ENCODE results near the gene HS6ST3.
"Not testable (repeated sequence)": the region's sequence is repeated elsewhere in the genome, so short reads cannot be mapped to it uniquely, and the experiment has no call there.

HS6ST3 gene

DNA sequence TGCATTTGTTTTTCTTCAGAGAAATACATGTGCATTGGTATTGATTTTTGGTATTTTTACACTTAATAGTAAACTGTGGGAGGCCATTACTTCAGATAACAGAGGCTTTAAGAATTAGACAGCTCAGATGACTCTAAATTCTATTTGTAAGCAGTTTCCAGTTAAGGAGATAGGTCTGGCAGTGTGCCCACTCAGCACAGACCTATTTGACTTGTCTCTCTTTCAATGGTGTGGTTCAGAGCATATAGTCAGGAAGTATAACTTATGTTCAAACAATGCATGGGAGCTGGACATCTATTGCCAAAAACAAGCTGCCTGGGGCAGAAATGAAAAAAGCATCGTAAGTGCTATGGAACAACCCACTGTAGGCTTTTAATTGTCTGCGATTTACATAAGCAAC lies 370.7 kb downstream of the HS6ST3 start:
- DNase-seq, result no peak

- DNase-seq, result no peak
These were observed 383.7 kb downstream of the HS6ST3 start for GRCh38 chr13:96473526-96474180.

GRCh38 chr13:96474181-96474557 lies 384.3 kb downstream of the HS6ST3 start:
- DNase-seq, result no peak

GRCh38 chr13:96475103-96475502 lies 385.2 kb downstream of the HS6ST3 start:
- no peak for DNase-seq

DNA sequence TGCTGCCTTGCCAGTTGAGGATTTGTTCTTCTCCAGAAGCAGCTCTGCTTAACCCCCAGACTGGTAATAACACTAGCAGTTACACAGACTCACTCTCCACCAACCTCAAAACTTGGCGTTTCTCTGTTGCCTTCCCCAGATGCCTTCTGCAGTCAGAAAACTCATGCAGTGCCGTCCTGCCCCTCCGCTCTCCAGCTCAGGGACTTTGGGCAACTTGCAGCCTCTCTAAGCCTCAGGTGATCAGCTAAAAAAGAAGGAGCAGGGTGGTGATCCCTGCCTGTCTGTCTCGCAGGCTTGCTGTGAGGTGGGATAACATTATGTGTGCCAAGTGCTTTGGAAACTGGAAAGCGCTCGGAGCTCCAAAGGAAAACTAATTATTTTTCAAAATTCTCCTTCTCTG lies 391.6 kb downstream of the HS6ST3 start:
- DNase-seq, result no peak

DNA sequence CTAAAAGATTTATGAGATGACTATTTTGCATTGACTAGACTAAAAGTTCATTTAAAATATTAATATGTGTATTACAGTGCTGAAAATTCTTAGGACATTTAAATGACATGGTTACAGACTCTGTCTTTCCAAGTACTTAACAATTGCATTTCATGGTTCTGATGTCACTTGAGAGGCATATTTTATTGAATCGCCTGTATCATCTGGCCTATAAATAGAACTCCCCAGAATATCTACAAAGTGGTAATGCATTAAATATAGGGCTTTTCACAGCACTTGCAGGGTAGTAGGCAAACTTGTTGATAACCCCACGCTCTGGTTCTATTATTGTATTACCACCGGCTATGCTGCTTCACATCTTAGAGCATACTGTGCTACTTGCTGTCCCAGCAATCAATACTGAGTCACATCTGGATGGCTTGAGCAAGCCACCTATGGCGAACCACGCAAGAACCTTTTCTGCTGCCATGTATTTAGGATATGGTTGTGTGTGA lies 400.6 kb downstream of the HS6ST3 start:
- no peak for DNase-seq

GRCh38 chr13:96491103-96491502 lies 401.2 kb downstream of the HS6ST3 start:
- no peak for DNase-seq

- DNase-seq, result no peak
These were observed 402.9 kb downstream of the HS6ST3 start for GRCh38 chr13:96492766-96493165.

- DNase-seq, result no peak
These were observed 409.7 kb downstream of the HS6ST3 start for GRCh38 chr13:96499656-96500055.

GRCh38 chr13:96500953-96501352 lies 411.0 kb downstream of the HS6ST3 start:
- DNase-seq, result no peak

GRCh38 chr13:96503481-96503880 lies 413.6 kb downstream of the HS6ST3 start:
- no peak for DNase-seq

DNA sequence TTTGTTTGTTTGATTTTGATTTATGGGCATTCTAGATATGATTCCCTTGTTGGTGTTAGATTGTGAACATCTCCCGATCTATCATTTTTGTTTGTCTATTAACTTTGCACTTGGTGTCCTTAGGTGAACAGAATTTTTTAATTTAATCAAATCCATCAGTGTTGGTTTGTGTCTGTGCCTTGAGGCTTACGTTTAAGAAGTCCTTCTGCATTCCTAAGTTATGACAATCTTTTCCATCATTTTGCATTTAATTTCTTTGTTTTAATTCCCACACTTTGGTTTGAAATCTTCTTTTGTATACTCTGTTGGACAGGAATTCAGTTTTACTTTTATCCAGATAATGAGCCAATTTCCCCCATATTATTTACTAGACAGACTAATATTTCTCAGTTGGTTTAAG lies 421.7 kb downstream of the HS6ST3 start:
- DNase-seq, result no peak

- DNase-seq, result no peak
These were observed 429.5 kb downstream of the HS6ST3 start for GRCh38 chr13:96519380-96519779.

GRCh38 chr13:96524398-96525020 lies 434.6 kb downstream of the HS6ST3 start:
- not testable (repeated sequence) for DNase-seq

GRCh38 chr13:96525715-96526114 lies 435.8 kb downstream of the HS6ST3 start:
- no peak for DNase-seq

DNA sequence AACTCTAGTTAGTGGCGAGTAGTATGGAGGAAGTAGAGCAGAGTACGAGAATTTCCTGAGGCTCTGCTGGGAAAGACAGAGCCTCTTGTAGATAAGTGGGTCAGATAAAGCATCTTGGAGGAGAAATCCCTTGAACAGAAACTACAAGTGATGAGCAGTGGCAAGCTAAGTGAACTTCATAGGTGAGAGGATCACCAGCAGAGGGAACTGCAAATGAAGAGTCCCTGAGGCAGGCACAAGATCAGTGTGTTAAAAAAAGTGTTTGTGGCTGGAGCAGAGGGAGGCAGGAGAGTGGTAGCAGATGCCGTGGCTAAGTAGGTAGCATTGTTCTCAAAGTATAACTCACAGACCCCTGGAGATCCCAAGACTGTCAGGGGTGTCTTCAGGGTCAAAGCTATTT lies 437.6 kb downstream of the HS6ST3 start:
- DNase-seq, result no peak

GRCh38 chr13:96532804-96533203 lies 442.9 kb downstream of the HS6ST3 start:
- no peak for DNase-seq

GRCh38 chr13:96533408-96533807 lies 443.5 kb downstream of the HS6ST3 start:
- no peak for DNase-seq

DNA sequence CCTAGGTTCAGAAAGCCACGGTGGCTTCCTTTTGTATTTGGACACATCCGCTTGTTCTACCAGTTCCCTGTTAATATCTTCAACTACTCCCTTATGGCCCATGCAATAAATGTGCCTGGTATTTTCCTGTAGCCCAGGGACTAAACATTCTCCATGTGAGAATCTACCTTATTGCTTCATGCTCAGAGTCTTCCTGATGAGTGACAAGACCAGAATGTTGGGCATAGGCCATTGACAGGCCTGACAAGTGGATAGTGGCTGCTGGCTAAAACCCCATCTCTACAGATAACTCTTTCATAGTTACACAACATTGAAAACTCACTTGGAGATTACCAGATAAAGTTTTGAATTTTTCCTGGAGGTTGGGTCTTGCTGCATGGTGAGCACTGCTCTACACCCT lies 449.9 kb downstream of the HS6ST3 start:
- no peak for DNase-seq

DNA sequence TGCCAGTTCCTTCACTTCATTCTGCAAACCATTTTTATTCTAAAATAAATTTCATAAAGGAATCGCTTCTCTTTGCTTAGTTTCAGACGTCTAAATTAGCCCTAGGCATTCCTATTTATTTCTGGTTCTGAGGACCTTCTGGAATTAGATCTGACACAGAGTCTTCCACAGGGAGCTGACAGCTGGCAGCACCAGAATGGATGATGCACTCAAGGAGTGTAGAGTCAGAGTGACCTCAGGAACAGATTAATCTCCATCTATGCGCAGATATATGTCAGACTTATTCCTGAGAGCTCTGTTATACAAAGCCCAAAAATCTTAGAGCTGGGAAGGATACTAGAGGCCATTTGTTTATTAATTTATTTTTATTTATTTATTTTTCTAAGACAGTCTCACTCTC lies 450.8 kb downstream of the HS6ST3 start:
- DNase-seq, result no peak

DNA sequence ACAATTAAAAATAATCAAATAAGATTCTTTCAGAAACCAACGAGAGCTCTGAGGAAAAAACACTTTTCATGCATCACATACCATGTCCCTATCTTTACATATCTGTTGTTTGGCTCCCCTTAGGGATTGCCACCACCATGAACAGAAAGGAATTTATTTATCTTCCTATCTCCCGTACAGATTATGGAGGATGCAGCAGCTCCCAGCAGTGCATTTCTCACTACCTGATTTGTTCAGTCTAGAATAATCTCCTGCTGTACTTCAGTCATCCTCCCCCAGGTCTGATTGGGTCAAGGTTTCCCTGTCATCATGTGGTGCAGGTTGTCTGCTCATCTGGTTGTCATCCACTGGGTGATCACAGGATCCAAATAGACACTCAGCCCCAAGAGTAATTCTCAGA lies 453.1 kb downstream of the HS6ST3 start:
- DNase-seq, result no peak

- DNase-seq, result no peak
These were observed 455.1 kb downstream of the HS6ST3 start for GRCh38 chr13:96544957-96545356.

- no peak for DNase-seq
These were observed 456.6 kb downstream of the HS6ST3 start for GRCh38 chr13:96546463-96546862.

- DNase-seq, result no peak
These were observed 461.6 kb downstream of the HS6ST3 start for GRCh38 chr13:96551546-96551945.

DNA sequence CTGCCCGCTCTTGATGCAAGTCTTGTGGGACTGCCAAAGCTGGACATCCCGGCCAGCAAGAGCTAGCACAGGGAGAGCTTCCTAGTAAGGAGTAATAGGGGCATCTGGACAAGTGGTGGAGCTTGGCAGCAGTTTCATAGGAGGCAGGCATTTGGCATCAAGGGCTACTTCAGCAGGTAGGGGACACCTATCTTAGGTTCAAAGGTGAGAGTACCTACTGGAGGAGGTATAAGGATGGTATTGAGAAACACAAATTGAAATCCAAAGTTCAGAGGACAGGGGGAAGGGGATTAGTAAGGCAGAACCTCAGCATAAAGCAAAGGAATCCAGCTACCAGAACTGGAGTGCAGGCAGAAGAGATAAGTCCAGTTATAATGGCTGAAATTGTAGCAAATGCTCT lies 462.7 kb downstream of the HS6ST3 start:
- DNase-seq, result no peak
